Uterus (tissue), 2 donors: ENCODE results near the gene NHERF1.

Experiments used
- CTCF ChIP-seq, 4 experiments: fragments of 200-600 bp in 2 of 4; fragments of 450-650 bp in 2 of 4; sonication (generic) in 2 of 4; IDR thresholded peaks; one replicate each; pipeline ENCODE4 v1.5.1; 2016 to 2019; ENCODE audit warnings: antibody characterized with exemption in 4 of 4, mild to moderate bottlenecking in 2 of 4, moderate library complexity in 1 of 4
- POLR2A ChIP-seq, 2 donors: fragments of 450-650 bp; IDR thresholded peaks; one replicate each; pipeline ENCODE4 v1.6.1; 2016; ENCODE audit warnings: antibody characterized with exemption in 2 of 2, mild to moderate bottlenecking in 1 of 2, moderate library complexity in 1 of 2

GRCh38 chr17:74815550-74816370 is 67.3 kb downstream of the NHERF1 start:
- TF ChIP-seq CTCF (IDR thresholded peaks at IDR 0.05): no peak
- no peak for TF ChIP-seq POLR2A (IDR thresholded peaks at IDR 0.05)
